SK-N-SH treated with all-trans-retinoic acid at 6 μM for 48 hours (cell line): ENCODE measurements around the gene NEK10.

Experiments
- ATAC-seq: fragments of 200-7000 bp; cut with Tn5 transposase; 3 replicates; pipeline ENCODE4 v1.9.1; 2020; ENCODE audit warnings: mild to moderate bottlenecking, moderate library complexity
- ARNTL ChIP-seq: fragments of 450-650 bp; formaldehyde crosslinking; IDR thresholded peaks from 2 replicates; pipeline ENCODE4 v1.5.0; 2020; ENCODE audit warnings: low read depth, mild to moderate bottlenecking, moderate library complexity, borderline replicate concordance
- BACH2 ChIP-seq: fragments of 250-450 bp; sonication (Bioruptor Pico); IDR thresholded peaks from 2 replicates; pipeline ENCODE4 v1.9.0; 2021; ENCODE audit warnings: mild to moderate bottlenecking, borderline replicate concordance
- CSDC2 ChIP-seq: fragments of 250-450 bp; sonication (Bioruptor Pico); IDR thresholded peaks from 2 replicates; pipeline ENCODE4 v1.5.0; 2020; ENCODE audit warnings: mild to moderate bottlenecking, moderate library complexity
- CSRNP3 ChIP-seq: fragments of 250-450 bp; sonication (Bioruptor Pico); IDR thresholded peaks from 2 replicates; pipeline ENCODE4 v1.5.1; 2021; ENCODE audit warnings: mild to moderate bottlenecking, moderate library complexity
- ESRRG ChIP-seq: fragments of 250-450 bp; sonication (Bioruptor Pico); IDR thresholded peaks from 2 replicates; pipeline ENCODE4 v1.6.1; 2021; ENCODE audit warnings: mild to moderate bottlenecking
- GLIS3 ChIP-seq: fragments of 250-450 bp; sonication (Bioruptor Pico); IDR thresholded peaks from 2 replicates; pipeline ENCODE4 v1.5.0; 2020; ENCODE audit warnings: mild to moderate bottlenecking, moderate library complexity
- ISL1 ChIP-seq: fragments of 250-450 bp; sonication (Bioruptor Pico); IDR thresholded peaks from 2 replicates; pipeline ENCODE4 v2.1.2; 2022; ENCODE audit warnings: mild to moderate bottlenecking, moderate library complexity
- OSR1 ChIP-seq: fragments of 250-450 bp; sonication (Bioruptor Pico); IDR thresholded peaks from 2 replicates; pipeline ENCODE4 v1.8.0; 2022; ENCODE audit warnings: moderate library complexity, mild to moderate bottlenecking, inconsistent platforms
- PATZ1 ChIP-seq: fragments of 250-450 bp; sonication (Bioruptor Pico); IDR thresholded peaks from 2 replicates; pipeline ENCODE4 v1.8.0; 2020; ENCODE audit warnings: mild to moderate bottlenecking, moderate library complexity, borderline replicate concordance
- POU6F1 ChIP-seq: fragments of 250-450 bp; sonication (Bioruptor Pico); IDR thresholded peaks from 2 replicates; pipeline ENCODE4 v1.8.0; 2021; ENCODE audit warnings: low read depth, mild to moderate bottlenecking, moderate library complexity, borderline replicate concordance
- PPARA ChIP-seq: fragments of 250-450 bp; sonication (Bioruptor Pico); IDR thresholded peaks from 2 replicates; pipeline ENCODE4 v1.5.0; 2020; ENCODE audit warnings: mild to moderate bottlenecking, borderline replicate concordance
- RARB ChIP-seq: fragments of 250-450 bp; sonication (Bioruptor Pico); IDR thresholded peaks from 2 replicates; pipeline ENCODE4 v1.8.0; 2021; ENCODE audit warnings: mild to moderate bottlenecking, moderate library complexity
- SNAI2 ChIP-seq: fragments of 250-450 bp; sonication (Bioruptor Pico); IDR thresholded peaks from 2 replicates; pipeline ENCODE4 v1.5.0; 2020; ENCODE audit warnings: mild to moderate bottlenecking, moderate library complexity
- TCF4 ChIP-seq: fragments of 250-450 bp; sonication (Bioruptor Pico); IDR thresholded peaks from 2 replicates; pipeline ENCODE4 v1.8.0; 2021; ENCODE audit warnings: mild to moderate bottlenecking, moderate library complexity, borderline replicate concordance
- TOX ChIP-seq: fragments of 250-450 bp; sonication (Bioruptor Pico); IDR thresholded peaks from 2 replicates; pipeline ENCODE4 v1.8.0; 2021; ENCODE audit warnings: mild to moderate bottlenecking, moderate library complexity, borderline replicate concordance
- ZC3H10 ChIP-seq: fragments of 250-450 bp; sonication (Bioruptor Pico); IDR thresholded peaks from 2 replicates; pipeline ENCODE4 v1.5.1; 2021; ENCODE audit warnings: mild to moderate bottlenecking, moderate library complexity
- ZFP3 ChIP-seq: fragments of 250-450 bp; sonication (Bioruptor Pico); IDR thresholded peaks from 2 replicates; pipeline ENCODE4 v1.5.0; 2020; ENCODE audit warnings: mild to moderate bottlenecking, moderate library complexity
- ZNF565 ChIP-seq: fragments of 450-650 bp; formaldehyde crosslinking; conservative IDR thresholded peaks from 2 replicates; pipeline ENCODE4 v1.5.0; 2020; ENCODE audit warnings: low read depth, mild to moderate bottlenecking, moderate library complexity
- ZNF8 ChIP-seq: fragments of 450-650 bp; formaldehyde crosslinking; IDR thresholded peaks from 2 replicates; pipeline ENCODE4 v1.5.0; 2020; ENCODE audit warnings: mild to moderate bottlenecking, moderate library complexity
- TF ChIP-seq, protein P1 (sequence below): fragments of 250-450 bp; sonication (Bioruptor Pico); IDR thresholded peaks from 2 replicates; pipeline ENCODE4 v1.5.0; 2020; ENCODE audit warnings: mild to moderate bottlenecking, moderate library complexity
- TF ChIP-seq, protein P2 (sequence below): fragments of 250-450 bp; sonication (Bioruptor Pico); IDR thresholded peaks from 2 replicates; pipeline ENCODE4 v1.5.1; 2020; ENCODE audit warnings: low read depth, mild to moderate bottlenecking, moderate library complexity

Gene NEK10

GRCh38 chr3:27376109-27376772, 7.1 kb upstream of the NEK10 start (continued):
- TF ChIP-seq ZFP3 (CRISPR knock-in tag) (no peak), ZC3H10 (no peak)

- no peak for TF ChIP-seq OSR1 (CRISPR knock-in tag)
- TF ChIP-seq ZNF565 (CRISPR knock-in tag): no peak
- no peak for TF ChIP-seq ZC3H10
- no peak for TF ChIP-seq TCF4
- TF ChIP-seq, protein P1, sequence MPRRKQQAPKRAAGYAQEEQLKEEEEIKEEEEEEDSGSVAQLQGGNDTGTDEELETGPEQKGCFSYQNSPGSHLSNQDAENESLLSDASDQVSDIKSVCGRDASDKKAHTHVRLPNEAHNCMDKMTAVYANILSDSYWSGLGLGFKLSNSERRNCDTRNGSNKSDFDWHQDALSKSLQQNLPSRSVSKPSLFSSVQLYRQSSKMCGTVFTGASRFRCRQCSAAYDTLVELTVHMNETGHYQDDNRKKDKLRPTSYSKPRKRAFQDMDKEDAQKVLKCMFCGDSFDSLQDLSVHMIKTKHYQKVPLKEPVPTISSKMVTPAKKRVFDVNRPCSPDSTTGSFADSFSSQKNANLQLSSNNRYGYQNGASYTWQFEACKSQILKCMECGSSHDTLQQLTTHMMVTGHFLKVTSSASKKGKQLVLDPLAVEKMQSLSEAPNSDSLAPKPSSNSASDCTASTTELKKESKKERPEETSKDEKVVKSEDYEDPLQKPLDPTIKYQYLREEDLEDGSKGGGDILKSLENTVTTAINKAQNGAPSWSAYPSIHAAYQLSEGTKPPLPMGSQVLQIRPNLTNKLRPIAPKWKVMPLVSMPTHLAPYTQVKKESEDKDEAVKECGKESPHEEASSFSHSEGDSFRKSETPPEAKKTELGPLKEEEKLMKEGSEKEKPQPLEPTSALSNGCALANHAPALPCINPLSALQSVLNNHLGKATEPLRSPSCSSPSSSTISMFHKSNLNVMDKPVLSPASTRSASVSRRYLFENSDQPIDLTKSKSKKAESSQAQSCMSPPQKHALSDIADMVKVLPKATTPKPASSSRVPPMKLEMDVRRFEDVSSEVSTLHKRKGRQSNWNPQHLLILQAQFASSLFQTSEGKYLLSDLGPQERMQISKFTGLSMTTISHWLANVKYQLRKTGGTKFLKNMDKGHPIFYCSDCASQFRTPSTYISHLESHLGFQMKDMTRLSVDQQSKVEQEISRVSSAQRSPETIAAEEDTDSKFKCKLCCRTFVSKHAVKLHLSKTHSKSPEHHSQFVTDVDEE: no peak
- TF ChIP-seq ESRRG (CRISPR knock-in tag): no peak
- TF ChIP-seq TOX (CRISPR knock-in tag): no peak
- TF ChIP-seq ZFP3 (CRISPR knock-in tag): no peak
- no peak for TF ChIP-seq BACH2
- TF ChIP-seq, protein P2, sequence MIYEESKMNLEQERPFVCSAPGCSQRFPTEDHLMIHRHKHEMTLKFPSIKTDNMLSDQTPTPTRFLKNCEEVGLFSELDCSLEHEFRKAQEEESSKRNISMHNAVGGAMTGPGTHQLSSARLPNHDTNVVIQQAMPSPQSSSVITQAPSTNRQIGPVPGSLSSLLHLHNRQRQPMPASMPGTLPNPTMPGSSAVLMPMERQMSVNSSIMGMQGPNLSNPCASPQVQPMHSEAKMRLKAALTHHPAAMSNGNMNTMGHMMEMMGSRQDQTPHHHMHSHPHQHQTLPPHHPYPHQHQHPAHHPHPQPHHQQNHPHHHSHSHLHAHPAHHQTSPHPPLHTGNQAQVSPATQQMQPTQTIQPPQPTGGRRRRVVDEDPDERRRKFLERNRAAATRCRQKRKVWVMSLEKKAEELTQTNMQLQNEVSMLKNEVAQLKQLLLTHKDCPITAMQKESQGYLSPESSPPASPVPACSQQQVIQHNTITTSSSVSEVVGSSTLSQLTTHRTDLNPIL (CRISPR knock-in tag): no peak
- no peak for TF ChIP-seq ZNF8 (CRISPR knock-in tag)
- TF ChIP-seq PATZ1 (CRISPR knock-in tag): no peak
- no peak for TF ChIP-seq SNAI2 (CRISPR knock-in tag)
- TF ChIP-seq CSRNP3: no peak
- no peak for TF ChIP-seq ARNTL (CRISPR knock-in tag)
- TF ChIP-seq CSDC2 (CRISPR knock-in tag): no peak
- no peak for ATAC-seq
These were observed 3.1 kb downstream of the NEK10 start for GRCh38 chr3:27366062-27366591.

- no peak for ATAC-seq
- TF ChIP-seq ISL1 (CRISPR knock-in tag) (no peak), ZFP3 (CRISPR knock-in tag) (no peak), GLIS3 (CRISPR knock-in tag) (no peak), POU6F1 (CRISPR knock-in tag) (no peak), RARB (CRISPR knock-in tag) (no peak), ZNF8 (CRISPR knock-in tag) (no peak), CSRNP3 (no peak), TOX (CRISPR knock-in tag) (no peak), OSR1 (CRISPR knock-in tag) (no peak), BACH2 (no peak), PPARA (CRISPR knock-in tag) (no peak), ZNF565 (CRISPR knock-in tag) (no peak)
- TF ChIP-seq, protein P2 (CRISPR knock-in tag): no peak
These were observed 8.8 kb downstream of the NEK10 start for GRCh38 chr3:27360113-27361078.
